ENCODE data around the gene PNPLA6. TPM values are rescaled to one million over a fixed set of nuclear protein-coding genes. Genes with fewer than 3 reads are reported as not detected.
A peak's percentile ranks its signal among the peaks of the same experiment; 100 is the strongest.

The PNPLA6 gene
- total and polyA plus RNA-seq, 2 donors (not counting 1 experiment from before 2014, with no cell fraction given), result 20.9 to 89.2 TPM

GRCh38 chr19:7494416-7495098 lies 41.0 kb upstream of the PNPLA6 start:
- Histone ChIP-seq H3K36me3 (ENCODE audit: control insufficient read depth, insufficient read depth, low read length) (no peaks in the 10 kb centered on the region), H2AFZ (ENCODE audit: low read length) (peak overlapping the region; percentile 96), H3K27ac (ENCODE audit: insufficient read depth, low read length) (peak overlapping the region; percentile 61), H3K4me3 (replicated peaks in 1 of 4; ENCODE audit: control extremely low read depth in 1 of 4, insufficient read depth in 1 of 4, low read depth in 3 of 4, low read length in 4 of 4) (no peak overlapping the region), H3K27me3 (ENCODE audit: control insufficient read depth, insufficient read depth, low read length) (no peaks in the 10 kb centered on the region), H3K4me1 (ENCODE audit: control insufficient read depth, extremely low read depth, insufficient read depth, low read length) (peaks cover 7% of the 10 kb centered on the region), H3K9me3 (ENCODE audit: control insufficient read depth, insufficient read depth, low read depth, low read length) (no peaks in the 10 kb centered on the region), H3K4me2 (ENCODE audit: extremely low read depth, insufficient read depth, low read length) (peak overlapping the region; percentile 44), H3K9ac (ENCODE audit: insufficient read depth, low read length) (peak overlapping the region; percentile 42), H3K79me2 (ENCODE audit: control insufficient read depth, insufficient read depth, low read length) (no peaks in the 10 kb centered on the region), H4K20me1 (ENCODE audit: control insufficient read depth, extremely low read depth, insufficient read depth, low read length) (no peaks in the 10 kb centered on the region)
- TF ChIP-seq, protein P1, sequence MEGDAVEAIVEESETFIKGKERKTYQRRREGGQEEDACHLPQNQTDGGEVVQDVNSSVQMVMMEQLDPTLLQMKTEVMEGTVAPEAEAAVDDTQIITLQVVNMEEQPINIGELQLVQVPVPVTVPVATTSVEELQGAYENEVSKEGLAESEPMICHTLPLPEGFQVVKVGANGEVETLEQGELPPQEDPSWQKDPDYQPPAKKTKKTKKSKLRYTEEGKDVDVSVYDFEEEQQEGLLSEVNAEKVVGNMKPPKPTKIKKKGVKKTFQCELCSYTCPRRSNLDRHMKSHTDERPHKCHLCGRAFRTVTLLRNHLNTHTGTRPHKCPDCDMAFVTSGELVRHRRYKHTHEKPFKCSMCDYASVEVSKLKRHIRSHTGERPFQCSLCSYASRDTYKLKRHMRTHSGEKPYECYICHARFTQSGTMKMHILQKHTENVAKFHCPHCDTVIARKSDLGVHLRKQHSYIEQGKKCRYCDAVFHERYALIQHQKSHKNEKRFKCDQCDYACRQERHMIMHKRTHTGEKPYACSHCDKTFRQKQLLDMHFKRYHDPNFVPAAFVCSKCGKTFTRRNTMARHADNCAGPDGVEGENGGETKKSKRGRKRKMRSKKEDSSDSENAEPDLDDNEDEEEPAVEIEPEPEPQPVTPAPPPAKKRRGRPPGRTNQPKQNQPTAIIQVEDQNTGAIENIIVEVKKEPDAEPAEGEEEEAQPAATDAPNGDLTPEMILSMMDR (conservative IDR thresholded peaks at IDR 0.05 in 1 of 2, IDR thresholded peaks at IDR 0.05 in 1 of 2; ENCODE audit: low read depth in 1 of 2, low read length in 2 of 2), result peak in 1 of 2 donors; percentile 18
- TF ChIP-seq EZH2 (IDR thresholded peaks at IDR 0.05; ENCODE audit: low read length, missing control alignments), result no peak
- DNase-seq (ENCODE audit: low read depth in 2 of 2), result peak; percentile 31 to 42

DNA sequence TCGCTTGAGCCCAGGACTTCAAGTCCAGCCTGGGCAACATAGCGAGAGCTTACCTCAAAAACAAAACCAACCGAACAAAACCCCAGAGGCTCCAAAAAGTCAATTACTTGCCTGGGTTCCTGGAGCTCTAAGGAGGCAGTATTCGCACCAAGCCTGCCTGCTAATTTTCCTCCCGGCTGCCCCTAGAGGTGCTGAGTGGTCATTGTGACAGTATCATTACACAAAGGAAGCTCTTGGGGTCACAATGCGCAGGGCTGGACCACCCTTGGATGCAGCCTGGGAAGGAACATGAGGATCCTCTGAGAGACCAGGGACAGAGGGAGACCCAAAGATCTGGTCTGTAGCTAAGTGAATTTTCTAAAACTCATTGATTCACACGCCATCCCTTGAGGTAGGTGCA lies 38.2 kb upstream of the PNPLA6 start:
- Histone ChIP-seq H2AFZ (ENCODE audit: low read length) (no peak overlapping the region), H3K27ac (ENCODE audit: insufficient read depth, low read length) (no peak overlapping the region), H3K79me2 (ENCODE audit: control insufficient read depth, insufficient read depth, low read length) (no peaks in the 10 kb centered on the region), H3K4me2 (ENCODE audit: extremely low read depth, insufficient read depth, low read length) (no peak overlapping the region), H3K36me3 (ENCODE audit: control insufficient read depth, insufficient read depth, low read length) (no peaks in the 10 kb centered on the region), H3K27me3 (ENCODE audit: control insufficient read depth, insufficient read depth, low read length) (no peaks in the 10 kb centered on the region), H3K4me1 (ENCODE audit: control insufficient read depth, extremely low read depth, insufficient read depth, low read length) (peaks cover 7% of the 10 kb centered on the region), H3K9ac (ENCODE audit: insufficient read depth, low read length) (no peak overlapping the region), H3K4me3 (replicated peaks in 1 of 4; ENCODE audit: control extremely low read depth in 1 of 4, insufficient read depth in 1 of 4, low read depth in 3 of 4, low read length in 4 of 4) (no peak overlapping the region), H4K20me1 (ENCODE audit: control insufficient read depth, extremely low read depth, insufficient read depth, low read length) (no peaks in the 10 kb centered on the region), H3K9me3 (ENCODE audit: control insufficient read depth, insufficient read depth, low read depth, low read length) (no peaks in the 10 kb centered on the region)
- no peak for DNase-seq (ENCODE audit: low read depth in 2 of 2)
- TF ChIP-seq EZH2 (IDR thresholded peaks at IDR 0.05; ENCODE audit: low read length, missing control alignments), result no peak
- TF ChIP-seq, protein P1 (conservative IDR thresholded peaks at IDR 0.05 in 1 of 2, IDR thresholded peaks at IDR 0.05 in 1 of 2; ENCODE audit: low read depth in 1 of 2, low read length in 2 of 2), result peak; percentile 38 to 47

DNA sequence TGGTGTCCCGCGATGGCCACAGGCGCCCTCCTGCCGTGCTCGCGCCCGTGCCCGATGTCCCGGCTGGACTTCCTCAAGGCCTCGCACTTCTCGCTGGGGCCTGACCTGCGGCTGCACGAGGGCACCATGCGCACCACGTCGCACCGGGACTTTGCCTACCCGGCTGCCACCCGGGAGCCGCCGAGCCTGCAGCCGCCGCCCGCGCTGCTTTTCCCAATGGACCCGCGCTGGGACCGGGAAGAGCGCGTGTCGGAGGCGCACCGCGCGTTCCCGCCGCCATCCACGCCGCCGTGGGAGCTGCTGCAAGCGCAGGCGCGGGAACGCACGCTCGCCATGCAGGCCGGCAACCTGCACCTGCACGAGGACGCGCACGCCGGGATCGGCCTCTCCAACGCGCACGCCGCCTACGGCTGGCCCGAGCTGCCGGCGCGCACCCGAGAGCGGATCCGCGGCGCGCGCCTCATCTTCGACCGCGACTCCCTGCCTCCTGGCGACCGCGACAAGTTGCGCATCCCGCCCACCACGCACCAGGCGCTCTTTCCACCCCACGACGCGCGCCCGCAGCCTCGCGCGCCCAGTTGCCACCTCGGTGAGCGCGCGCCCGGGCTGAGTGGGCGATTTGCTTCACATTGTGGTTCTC lies 34.6 kb upstream of the PNPLA6 start:
- H3K4me1 ChIP-seq (ENCODE audit: control insufficient read depth, extremely low read depth, insufficient read depth, low read length), result no peaks in the 10 kb centered on the region
- peak in 1 of 2 donors; percentile 73 for DNase-seq (ENCODE audit: low read depth in 2 of 2)
- H3K4me2 ChIP-seq (ENCODE audit: extremely low read depth, insufficient read depth, low read length), result peak overlapping the region; percentile 27
- no peaks in the 10 kb centered on the region for H3K9me3 ChIP-seq (ENCODE audit: control insufficient read depth, insufficient read depth, low read depth, low read length)
- peak overlapping the region in 1 of 4 experiments; percentile 45 for H3K4me3 ChIP-seq (replicated peaks in 1 of 4; ENCODE audit: control extremely low read depth in 1 of 4, insufficient read depth in 1 of 4, low read depth in 3 of 4, low read length in 4 of 4)
- H3K79me2 ChIP-seq (ENCODE audit: control insufficient read depth, insufficient read depth, low read length), result no peaks in the 10 kb centered on the region
- H4K20me1 ChIP-seq (ENCODE audit: control insufficient read depth, extremely low read depth, insufficient read depth, low read length), result no peaks in the 10 kb centered on the region
- TF ChIP-seq, protein P1 (conservative IDR thresholded peaks at IDR 0.05 in 1 of 2, IDR thresholded peaks at IDR 0.05 in 1 of 2; ENCODE audit: low read depth in 1 of 2, low read length in 2 of 2), result no peak
- TF ChIP-seq EZH2 (IDR thresholded peaks at IDR 0.05; ENCODE audit: low read length, missing control alignments), result no peak
- H3K36me3 ChIP-seq (ENCODE audit: control insufficient read depth, insufficient read depth, low read length), result no peaks in the 10 kb centered on the region
- no peaks in the 10 kb centered on the region for H3K27me3 ChIP-seq (ENCODE audit: control insufficient read depth, insufficient read depth, low read length)
- no peak overlapping the region for H2AFZ ChIP-seq (ENCODE audit: low read length)
- H3K27ac ChIP-seq (ENCODE audit: insufficient read depth, low read length), result no peak overlapping the region
- no peak overlapping the region for H3K9ac ChIP-seq (ENCODE audit: insufficient read depth, low read length)
